Measurements from ENCODE around the gene PEAR1.

Gene PEAR1

DNA sequence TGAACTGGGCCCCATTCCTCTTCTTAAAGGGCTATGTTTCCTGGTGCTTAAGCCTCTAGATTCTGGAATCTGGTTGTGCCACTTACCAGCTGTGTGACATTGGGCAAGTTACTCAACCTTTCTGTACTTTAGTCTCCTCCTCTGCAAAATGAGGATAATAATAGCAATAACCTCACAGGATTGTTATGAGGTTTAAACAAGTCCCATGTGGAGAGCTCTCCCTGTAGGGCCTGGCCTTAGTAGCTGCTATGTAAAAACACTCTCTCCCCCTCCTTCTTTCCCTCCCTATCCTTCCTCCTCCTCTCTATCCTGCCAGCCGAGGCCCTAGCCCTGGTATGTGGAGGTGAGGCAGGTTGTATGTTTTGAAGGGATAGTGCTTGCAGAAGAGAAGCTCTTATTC, 8.2 kb upstream of the PEAR1 start:
- no peak for DNase-seq

DNA sequence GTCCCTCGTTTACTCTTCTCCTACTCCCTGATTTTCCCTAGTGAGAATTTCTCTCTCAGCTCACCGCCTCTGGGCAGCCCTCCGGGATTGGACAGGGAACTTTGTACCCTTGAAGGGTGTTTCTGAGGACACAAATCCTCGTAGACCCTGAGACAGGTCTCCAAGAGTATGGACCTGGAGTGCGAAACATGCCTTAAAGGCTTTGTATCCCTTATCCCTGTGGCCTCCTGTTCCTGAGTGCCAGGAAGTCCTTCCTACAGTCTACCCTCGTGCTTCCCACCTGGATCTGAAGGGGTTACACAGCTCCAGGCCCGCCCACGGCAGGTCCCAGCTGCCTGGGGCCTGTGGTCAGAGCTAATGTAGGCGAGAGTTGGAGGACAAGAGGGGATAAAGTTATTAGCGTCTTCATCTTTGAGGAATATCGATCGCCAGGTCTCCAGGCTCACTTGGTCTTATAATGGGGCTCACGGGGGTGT, 7.6 kb upstream of the PEAR1 start:
- DNase-seq, result no peak

DNA sequence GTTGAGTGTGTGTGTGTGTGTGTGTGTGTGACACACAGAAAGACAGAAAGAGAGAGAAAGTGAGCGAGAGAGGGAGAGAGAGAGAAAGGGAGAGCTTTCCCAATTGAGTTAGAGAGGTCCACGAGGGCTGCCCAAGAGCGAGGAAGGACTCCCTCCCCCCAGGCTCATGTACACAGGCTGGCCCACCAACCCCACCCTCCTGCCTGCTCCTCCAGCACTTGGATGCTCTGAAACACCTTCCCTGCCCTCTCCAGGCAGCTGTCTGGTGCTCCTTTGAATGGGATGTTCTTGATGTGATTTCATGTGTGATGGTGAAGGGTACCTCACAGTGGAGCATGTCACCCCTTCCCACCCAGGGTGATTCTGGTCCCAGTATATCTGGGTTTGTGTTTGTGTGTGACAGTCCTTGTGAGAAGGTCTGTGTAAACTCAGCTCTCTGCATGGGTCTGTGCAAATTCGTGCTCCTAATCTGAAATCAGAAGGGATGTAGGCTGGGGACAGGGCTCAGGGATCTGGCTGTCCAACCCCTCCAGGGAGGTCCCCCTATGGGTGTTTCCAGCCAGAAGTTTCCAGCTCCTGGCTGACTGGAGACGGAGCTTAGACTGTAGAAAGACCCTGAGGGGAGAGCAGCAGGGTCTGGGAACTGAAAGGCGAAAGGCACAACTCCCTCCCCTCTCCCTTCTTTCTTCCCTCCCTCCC, 6.8 kb upstream of the PEAR1 start:
- DNase-seq, result peak; percentile 23

DNA sequence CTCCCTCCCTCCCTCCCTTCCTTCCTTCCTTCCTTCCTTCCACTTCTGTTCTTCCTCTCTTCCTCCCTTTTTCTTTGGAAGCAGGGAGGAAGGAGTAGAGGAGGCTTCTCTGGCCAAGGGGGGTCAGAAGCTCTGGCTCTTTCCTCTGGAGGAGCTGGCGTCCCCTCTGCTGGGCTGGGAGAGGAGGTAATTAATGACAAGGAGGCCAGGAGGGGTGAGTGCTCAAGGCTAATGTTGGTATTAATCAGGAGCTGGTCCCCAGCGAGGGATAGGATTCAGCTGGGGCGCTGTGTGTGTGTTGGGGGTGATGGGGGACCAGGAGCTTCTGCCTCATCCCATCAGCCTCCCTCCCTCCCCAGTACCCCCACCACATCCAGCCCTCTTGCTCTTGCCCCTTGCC, 6.2 kb upstream of the PEAR1 start:
- DNase-seq, result no peak

DNA sequence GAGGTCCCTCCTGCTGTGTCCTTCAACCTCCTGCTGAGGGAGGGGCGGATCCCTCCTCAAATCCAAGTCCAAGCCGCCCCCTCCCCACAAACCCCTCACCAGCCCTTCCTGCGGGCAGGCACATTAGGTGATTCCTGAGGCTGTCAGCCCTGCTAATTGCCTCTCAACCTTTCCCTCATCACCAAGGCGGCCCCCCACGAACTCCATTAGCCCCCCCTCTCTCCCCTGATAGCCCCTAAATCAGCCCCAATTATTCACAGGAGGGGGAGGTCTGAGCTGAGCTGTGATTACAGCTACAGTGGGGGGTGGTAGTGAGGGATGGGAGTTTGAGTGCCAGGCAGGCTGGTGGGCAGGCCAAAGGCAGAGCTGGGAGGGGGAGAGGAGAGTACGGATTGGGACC, 5.8 kb upstream of the PEAR1 start:
- DNase-seq, result no peak

DNA sequence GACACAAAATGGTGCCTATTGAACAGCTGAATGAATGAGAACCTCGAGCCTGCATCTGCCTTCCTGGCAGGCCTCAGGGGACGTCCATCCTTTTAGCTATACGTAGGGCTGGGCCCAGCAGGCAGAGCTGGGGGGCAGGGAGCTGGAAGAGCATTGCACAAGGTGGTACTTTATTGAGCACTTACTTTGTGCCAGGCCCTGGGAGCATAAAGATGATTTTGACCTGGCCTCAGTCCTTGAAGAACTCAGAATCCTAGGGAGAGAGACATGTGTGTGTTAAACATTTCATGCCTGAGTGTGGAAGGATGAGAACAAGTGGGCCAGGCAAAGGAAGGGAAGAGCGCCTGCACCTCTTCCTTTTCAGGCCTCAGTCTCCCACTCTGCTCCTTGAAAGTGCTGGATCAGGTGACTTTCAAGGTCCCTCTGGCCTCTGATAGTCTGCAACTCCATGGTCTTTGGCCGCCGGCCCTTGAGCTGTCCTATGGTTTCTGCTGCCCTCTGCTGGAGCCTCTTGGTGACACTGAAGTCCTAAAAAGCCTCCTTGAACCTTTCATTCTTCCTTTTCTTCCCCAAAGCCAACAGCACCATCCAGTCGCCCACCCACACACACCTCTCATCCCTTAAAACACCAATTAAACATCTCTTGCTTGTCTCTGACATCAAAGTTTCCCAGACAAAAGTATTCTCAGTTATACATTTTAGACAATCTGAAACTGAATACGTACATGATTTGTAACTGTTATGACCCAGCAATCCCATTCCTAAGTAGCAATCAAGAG, 3.5 kb upstream of the PEAR1 start:
- peak; percentile 87 for DNase-seq

DNA sequence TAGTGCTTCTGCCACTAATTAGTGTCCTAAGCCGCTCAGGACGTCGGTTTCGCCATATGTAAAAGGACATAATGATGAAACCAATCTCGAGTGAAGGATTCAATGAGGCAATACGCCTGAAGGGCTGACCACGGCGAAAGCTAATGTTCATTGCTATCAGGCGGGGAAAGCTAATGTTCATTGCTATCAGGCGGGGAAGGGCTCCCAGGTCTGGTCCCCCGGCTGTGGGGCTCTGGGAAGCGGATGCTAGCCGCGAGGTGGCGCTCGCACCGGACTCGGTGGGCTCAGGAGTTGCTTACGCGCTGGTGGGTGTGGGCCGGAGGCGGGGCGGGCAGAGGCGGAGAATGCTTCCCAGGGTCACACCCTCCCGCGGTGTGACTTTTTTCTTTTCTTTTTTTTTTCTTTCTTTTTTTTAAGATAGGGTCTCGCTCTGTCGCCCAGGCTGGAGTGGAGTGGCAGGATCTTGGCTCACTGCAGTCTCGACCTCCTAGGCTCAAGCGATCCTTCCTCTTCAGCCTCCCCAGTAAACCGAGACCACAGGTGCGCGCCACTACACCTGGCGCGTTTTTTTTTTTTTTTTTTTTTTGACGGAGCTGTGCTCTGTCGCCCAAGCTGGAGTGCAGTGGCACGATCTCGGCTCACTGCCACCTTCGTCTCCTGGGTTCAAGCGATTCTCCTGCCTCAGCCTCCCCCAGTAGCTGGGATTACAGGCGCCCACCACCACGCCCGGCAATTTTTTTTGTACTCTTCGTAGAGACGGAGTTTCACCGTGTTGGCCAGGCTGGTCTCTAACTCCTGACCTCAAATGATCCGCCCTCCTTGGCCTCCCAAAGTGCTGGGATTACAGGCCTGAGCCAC, 1.1 kb upstream of the PEAR1 start:
- peak; percentile 93 for DNase-seq

DNA sequence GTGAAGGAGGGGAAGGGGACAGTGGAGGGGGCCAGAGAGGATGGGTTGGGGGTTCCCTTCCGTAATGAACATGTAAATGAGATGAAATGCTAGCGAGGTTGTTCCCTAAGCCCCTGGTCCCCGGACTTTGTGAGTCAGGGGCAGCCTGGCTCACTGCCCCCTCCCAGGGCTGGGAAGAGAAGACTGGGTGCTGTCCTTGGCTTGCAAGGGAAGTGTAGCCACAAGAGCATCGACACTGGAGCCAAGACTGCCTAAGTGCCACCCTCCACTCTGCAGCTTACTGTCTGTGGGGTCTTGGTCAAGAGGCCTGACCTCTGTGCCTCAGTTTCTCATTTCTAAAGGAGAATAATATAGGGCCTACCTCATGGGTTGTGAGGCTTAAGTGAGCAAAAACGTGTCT, 483 bp downstream of the PEAR1 start:
- no peak for DNase-seq

DNA sequence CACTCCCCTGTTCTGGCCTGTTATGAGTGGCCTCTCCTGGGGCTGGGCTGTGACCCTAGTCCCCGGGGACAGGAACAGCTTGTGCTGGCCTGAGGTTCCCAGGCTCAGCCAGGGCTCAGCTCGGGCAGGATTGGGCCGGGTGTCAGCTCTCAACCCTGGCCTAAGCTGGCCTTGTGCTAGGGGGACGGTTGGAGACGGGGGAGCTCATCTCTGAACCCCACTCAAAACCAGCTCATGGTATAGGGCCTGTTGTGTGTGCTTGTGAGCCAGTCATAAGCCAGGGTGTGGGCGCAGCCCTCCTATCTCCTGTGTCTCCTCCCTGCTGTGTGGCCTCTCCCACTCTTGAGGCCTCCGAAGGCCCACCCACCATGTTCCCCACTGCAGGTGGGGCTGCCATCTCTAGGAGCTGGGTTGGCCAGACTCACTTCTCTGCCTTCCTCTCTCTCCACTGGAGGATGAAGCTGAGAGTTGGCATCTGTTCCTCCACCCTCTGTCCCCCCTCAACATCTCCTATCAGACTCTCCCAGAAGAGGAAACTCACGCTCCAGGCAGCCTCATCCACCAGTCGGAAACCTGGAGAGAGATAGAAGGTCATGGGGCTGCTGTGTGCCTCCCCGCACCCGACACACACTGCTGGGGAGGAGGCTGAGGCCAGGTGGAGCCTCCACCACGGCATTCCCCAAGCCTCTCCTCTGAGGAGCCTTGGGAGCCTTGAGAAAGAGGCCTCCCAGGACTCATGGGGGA, 1.4 kb downstream of the PEAR1 start:
- DNase-seq, result no peak

DNA sequence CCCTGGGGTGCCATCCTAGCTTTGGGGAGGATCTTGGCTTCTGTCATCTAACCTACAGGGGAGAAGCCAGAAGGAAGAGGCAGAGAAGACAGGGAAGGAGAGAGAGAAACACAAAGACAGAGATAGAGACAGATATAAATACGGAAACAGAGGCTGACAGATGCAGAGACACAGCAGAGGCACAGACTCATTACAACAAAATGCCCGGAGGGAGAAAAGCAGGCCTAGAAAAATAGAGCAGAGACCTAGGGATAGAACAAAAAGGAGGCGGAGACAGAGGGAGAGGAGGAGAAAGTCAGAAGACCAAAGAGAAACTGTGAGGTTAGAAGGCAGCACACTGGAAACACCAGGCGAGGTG, 1.9 kb downstream of the PEAR1 start:
- no peak for DNase-seq

DNA sequence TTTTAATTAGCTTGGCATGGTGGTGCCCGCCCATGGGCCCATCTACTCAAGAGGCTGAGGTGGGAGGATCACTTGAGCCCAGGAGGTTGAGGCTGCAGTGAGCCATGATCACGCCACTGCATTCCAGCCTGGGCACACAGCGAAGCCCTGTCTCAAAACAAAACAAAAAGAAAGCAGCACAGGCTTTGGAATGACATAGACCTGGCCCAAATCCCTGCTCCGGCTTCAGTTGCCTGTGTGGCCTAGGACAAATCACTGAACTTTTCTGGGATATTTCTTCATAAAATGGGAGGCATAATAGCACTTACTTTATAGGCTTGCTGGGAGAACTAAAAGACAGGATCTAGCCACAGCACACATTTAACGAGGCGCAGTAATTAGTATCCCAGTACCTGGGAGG, 2.4 kb downstream of the PEAR1 start:
- DNase-seq, result no peak

DNA sequence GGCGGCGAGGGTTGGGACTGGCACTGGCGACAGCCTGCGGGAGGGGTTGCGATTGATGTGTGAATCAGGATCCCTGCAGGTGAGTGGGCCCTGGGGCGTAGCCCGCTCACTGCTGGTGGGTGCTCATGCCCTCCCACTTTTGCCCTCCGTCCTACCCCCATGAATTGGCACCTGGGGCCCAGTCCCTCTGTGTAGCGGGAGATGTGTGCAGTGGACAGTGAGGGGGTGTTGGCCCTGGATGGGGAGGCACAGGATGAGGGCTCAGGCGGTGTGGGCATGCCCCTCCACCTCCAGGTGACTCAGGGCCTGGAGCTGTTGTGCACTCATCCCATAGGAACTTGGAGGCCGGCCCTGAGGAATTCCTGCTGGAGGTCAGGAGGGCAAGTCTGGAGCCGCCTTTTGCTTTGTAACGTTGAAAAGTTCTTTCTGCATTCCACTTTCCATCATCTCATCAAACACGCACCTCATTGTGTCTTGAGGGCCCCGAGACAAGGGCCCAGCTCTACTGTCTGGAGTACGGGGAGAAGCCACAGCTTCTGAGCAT, 3.0 kb downstream of the PEAR1 start:
- DNase-seq, result no peak

DNA sequence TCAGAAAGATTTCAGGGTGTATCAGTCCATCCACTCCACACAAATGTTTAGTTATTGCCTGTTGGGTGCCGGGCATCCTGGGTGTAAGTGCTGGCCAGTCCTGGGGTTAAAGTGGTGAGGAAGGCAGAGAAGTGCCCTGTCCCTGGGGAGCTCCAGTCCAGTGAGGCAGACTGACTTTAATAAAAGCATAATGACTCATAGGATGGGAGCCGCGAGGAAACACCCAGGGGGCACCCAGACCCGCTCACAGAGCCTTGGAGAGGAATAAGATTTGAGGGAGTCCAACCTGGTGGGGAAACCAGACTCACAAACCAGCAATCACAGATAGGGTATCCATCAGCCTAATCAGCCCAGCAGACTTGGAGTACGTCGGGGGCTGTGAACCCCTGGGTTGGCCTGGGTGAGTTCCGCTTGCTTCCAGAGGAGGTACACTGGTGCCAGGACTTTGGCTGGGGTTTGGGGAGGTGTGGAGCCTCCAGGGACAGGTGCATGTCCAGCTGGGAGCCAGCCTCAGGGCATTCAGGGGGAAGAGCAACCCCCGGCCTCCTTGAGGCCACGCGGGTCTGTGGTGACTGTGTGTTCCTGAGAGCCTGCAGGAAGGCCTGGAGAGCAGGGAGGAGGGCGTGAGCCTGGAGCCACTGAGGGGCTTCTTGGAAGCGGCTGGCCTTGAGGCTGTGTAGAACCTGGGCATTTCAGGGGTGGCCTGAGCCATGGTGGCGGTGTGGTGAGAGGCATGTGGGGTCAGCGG, 3.7 kb downstream of the PEAR1 start:
- DNase-seq, result no peak

DNA sequence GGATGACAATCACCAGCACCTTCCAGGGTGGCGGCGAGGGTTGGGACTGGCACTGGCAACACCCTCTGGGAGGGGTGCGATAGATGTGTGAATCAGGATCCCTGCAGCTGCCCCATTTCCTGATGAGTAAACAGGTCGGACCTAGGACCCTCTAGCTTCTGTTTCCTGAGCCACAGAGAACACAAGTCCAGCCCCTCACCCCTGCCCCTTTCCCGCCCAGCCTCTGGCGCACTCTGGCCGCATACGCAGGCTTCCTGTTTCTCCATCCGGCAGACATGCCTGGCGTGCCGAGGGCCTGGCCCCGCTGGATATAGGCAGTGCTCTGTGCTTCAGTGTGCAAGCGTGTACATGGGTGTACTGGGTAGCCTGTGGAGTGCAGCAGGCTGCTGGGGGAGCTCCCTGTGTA, 4.6 kb downstream of the PEAR1 start:
- no peak for DNase-seq

DNA sequence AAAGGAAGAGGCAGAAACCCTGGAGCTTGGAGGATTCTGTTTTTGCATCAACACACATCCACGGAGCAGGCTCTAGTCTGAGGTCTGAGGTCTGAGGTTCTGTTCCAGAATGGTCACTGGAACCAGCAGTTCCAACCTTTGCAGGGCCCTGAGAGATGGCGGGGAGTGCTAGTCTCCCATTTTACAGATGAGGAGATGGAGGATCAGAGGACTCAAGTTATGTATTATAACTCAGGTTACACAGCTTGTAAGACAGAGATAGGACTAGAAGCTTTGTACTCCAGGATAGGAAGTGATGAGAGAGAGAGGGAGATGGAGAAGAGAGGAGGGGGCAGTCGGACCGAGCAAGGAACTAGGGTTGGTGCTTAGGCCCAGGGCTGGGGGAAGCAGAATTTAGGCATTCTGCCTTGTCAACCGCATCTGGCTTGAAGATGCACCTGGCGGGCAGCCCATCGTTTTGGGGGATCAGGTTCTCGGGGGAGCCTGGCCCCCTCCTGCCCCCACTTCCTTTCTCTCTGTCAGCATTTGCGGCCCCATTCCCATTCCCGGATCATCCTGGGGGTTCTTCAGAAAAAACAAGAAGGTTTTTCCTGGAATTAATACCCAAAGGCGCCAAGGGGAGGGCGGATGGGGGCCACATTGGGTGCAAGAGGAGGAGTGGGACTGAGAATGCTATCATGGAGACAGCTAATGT, 5.6 kb downstream of the PEAR1 start:
- DNase-seq, result no peak

DNA sequence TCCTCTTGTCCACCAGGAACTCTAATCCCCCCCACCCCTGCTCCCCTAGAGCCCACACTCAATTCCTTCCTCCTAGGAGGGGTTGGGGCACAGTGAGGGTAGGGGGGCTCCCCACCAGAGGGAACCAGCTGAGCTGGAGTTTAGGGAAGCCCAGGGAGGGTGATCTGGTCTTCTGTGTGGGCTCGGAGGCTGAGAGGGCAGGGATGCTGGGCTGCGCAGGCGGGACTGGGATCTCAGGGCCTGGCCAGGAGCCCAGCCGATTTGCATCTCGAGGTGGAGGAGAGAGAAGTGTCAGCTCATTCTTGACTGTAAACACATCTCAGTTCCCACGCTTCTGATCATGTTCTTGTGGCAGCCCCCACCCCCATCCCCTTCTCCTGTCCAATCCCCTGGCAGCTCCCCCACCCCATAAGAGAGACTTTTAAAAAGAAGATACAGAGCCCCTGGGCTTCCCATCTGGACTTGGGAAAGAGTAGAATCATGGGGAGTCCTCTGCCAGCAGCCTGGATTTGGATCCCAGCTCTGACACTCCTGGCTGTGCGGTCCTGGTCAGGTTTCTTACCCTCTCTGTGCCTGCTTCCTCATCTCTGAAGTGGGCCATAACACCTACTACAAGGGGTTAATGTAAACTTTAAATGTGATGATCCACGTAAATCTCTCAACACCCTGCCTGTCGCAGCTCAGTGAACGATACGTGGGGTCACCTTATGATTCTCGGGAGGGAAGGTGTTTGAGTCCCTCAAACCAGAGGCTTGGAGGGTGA, 6.6 kb downstream of the PEAR1 start:
- DNase-seq, result no peak

DNA sequence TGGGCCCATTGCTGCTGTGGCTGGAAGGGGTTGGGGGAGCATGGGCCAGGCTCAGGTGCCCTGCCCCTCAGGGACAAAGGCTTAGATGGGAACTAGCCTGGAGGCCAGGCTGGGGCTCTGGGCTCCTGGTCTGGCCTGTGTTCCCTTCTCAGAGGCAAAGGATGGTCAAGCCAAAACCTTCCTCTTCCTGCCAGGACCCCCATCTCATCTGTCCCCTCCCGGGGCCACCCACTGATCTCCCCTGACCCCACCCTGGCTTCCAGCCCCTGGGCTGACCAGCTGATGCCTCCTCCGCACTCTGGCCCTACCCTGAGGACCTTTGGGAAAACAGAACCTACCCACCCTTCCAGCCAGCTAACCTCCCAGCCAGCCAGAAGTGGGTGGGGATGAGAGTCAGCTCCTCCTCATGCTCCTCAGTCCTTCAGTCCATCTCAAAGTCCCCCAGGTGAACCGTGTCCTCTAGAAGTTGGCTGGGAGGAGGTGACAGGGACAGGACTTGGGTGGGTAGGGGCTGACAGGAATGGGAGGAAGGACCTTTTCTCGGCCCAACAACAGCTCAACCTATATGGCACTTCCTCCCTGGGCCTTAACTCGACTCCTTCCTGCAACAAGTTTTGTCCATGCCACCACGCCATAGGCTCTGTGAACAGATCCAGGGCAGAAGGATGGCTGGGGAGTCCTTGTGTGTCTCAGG, 7.5 kb downstream of the PEAR1 start:
- DNase-seq, result no peak

DNA sequence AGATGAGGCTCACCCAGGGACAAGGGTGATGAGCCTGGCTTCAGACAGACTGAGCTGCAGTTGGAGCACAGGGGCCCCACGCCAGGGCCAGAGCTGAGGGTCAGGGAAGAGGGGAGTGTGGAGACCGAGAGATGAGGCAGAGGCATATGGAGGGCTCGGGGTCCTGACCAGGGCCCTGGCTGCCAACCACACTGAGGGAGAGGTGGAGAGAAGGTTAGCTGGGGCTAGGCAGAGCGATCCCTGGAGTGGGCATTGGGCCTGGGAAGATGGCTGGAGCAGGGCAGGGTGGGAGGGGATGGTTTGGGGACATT, 8.0 kb downstream of the PEAR1 start:
- no peak for DNase-seq

DNA sequence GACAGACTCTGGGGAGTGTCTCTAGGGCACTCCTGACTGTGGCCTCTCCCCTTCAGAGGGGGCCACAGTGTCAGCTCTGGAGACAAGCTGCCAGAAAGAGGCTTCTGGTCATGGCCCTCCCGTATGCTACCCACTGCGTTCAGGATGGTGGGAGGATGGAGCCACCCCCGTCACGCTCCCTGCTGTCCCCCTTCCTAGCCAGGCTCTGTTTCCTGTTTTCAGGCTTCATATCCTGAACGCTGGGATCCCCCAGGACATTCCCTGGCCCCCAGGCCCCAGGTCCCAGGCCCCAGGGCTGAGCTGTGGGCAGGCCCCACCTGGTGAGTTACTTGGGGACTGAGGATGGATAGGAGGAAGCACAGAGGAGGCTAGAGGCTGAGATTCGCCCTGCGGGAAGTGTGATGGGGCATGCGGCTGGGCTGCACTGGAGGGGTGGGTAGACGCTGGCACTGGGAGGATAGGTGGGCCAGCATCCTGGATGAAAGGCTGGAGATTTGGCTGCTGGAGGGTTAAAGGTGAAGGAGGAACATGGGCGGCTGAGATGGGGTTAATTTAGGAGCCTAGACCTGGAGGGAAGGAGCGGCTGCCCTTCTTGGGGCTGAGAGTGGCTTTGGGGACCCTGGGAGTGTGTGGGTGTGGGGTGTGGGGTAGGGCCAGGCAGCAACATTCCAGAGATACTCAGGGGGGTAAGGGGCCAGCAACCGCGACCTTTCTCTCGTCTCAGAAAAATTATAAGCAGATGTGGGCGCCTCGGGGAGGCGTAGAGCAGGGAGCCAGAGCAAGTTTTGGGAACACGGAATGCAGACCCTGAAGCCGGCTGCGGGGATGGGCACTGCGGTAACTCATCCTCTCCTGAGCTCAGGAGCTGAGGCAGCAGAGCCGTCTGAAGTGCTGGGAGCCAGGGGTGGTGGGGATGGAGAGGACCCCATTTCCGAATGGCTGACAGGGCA, 8.7 kb downstream of the PEAR1 start:
- no peak for DNase-seq

Measured in DMS53 (cell line).